Thyroid gland (tissue), 4 donors: ENCODE results near the gene PRKAR2B.

Experiments used
- CTCF ChIP-seq, 6 experiments: fragments of 200-600 bp in 3 of 6; fragments of 450-650 bp in 3 of 6; sonication (generic) in 3 of 6; IDR thresholded peaks; one replicate each; pipeline ENCODE4 v1.5.1; 2016 to 2019; ENCODE audit warnings: antibody characterized with exemption in 6 of 6, mild to moderate bottlenecking in 2 of 6, inconsistent platforms in 1 of 6, moderate library complexity in 1 of 6
- POLR2A ChIP-seq, 2 donors: fragments of 450-650 bp; IDR thresholded peaks; one replicate each; pipeline ENCODE4 v1.6.1; 2017; ENCODE audit warnings: antibody characterized with exemption in 2 of 2, mild to moderate bottlenecking in 2 of 2, moderate library complexity in 1 of 2

DNA sequence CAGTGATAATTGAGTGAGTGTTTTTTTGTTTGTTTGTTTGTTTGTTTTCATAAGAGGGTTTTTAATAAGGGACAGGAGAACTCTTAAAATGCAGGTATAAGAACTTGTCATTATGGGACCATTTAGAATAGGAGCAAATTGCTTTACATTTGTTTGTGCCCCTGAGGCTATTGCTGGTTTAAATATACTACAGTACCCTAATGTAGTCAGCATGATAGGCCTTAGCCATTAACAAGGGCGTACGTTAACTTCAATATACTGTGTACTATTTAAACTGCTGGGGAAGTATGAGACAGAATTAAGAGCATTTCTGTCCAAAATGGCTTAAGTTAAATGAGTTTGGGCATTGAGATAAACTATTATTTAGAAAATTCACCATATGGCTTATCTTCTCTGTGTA lies 26.2 kb downstream of the PRKAR2B start:
- TF ChIP-seq CTCF (IDR thresholded peaks at IDR 0.05) (no peak), POLR2A (IDR thresholded peaks at IDR 0.05) (no peak)
